Astrocyte (in vitro differentiated cells and primary cell): ENCODE measurements around the gene TAGAP. TPM values are rescaled to one million over a fixed set of nuclear protein-coding genes. Genes with fewer than 3 reads are reported as not detected.

Experiments
- DNase-seq: peaks from one replicate; pipeline ENCODE4 v3.0.0-alpha.2; 2010; ENCODE audit warnings: low read depth
- FAIRE-seq: peaks from 2 replicates; lab custom pipeline; 2011; peaks lifted over from hg19 to GRCh38; lab: Jason Lieb, UNC
- H2AFZ ChIP-seq: 2 replicates; pipeline ENCODE4 v1.6.0; 2012; ENCODE audit warnings: low read depth, low read length, inconsistent platforms
- H3K27ac ChIP-seq: 2 replicates; pipeline ENCODE4 v1.5.1; 2011; ENCODE audit warnings: low read depth, low read length, inconsistent platforms
- H3K27me3 ChIP-seq: 2 replicates; pipeline ENCODE4 v1.6.0; 2011; ENCODE audit warnings: low read length, inconsistent platforms; ENCODE audit not compliant: insufficient read depth
- H3K36me3 ChIP-seq: 2 replicates; pipeline ENCODE4 v1.5.1; 2011; ENCODE audit warnings: low read length, inconsistent platforms; ENCODE audit not compliant: insufficient read depth
- H3K4me1 ChIP-seq: 2 replicates; pipeline ENCODE4 v1.5.1; 2011; ENCODE audit warnings: low read length, inconsistent platforms; ENCODE audit not compliant: insufficient read depth
- H3K4me2 ChIP-seq: 2 replicates; pipeline ENCODE4 v1.6.0; 2012; ENCODE audit warnings: low read length, inconsistent platforms
- H3K4me3 ChIP-seq: 2 replicates; pipeline ENCODE4 v1.5.1; 2011; ENCODE audit warnings: low read depth, mild to moderate bottlenecking, low read length, inconsistent platforms; ENCODE audit not compliant: insufficient read depth
- H3K79me2 ChIP-seq: 2 replicates; pipeline ENCODE4 v1.6.0; 2012; ENCODE audit warnings: mild to moderate bottlenecking, low read length, inconsistent platforms; ENCODE audit not compliant: insufficient read depth
- H3K9ac ChIP-seq: 2 replicates; pipeline ENCODE4 v1.6.0; 2012; ENCODE audit warnings: mild to moderate bottlenecking, low read length, inconsistent platforms
- H3K9me3 ChIP-seq: 2 replicates; pipeline ENCODE4 v1.5.1; 2012; ENCODE audit warnings: low read depth, mild to moderate bottlenecking, low read length, inconsistent platforms; ENCODE audit not compliant: insufficient read depth
- H4K20me1 ChIP-seq: 2 replicates; pipeline ENCODE4 v1.6.0; 2012; ENCODE audit warnings: low read length, inconsistent platforms; ENCODE audit not compliant: insufficient read depth
- H3K27ac Mint-ChIP-seq: one replicate; pipeline ENCODE4 v1.8.0; 2021; ENCODE audit warnings: mild to moderate bottlenecking, mixed read lengths; ENCODE audit not compliant: unreplicated experiment
- H3K27me3 Mint-ChIP-seq: one replicate; pipeline ENCODE4 v1.8.0; 2021; ENCODE audit warnings: low read depth, mixed read lengths; ENCODE audit not compliant: unreplicated experiment
- H3K36me3 Mint-ChIP-seq: one replicate; pipeline ENCODE4 v1.8.0; 2021; ENCODE audit warnings: low read depth, mixed read lengths; ENCODE audit not compliant: unreplicated experiment
- H3K4me1 Mint-ChIP-seq: one replicate; pipeline ENCODE4 v1.8.0; 2021; ENCODE audit warnings: low read depth, mixed read lengths; ENCODE audit not compliant: unreplicated experiment
- H3K4me3 Mint-ChIP-seq: one replicate; pipeline ENCODE4 v1.8.0; 2021; ENCODE audit warnings: mild to moderate bottlenecking, moderate library complexity, mixed read lengths; ENCODE audit not compliant: unreplicated experiment
- H3K9me3 Mint-ChIP-seq: one replicate; pipeline ENCODE4 v1.8.0; 2021; ENCODE audit warnings: mild to moderate bottlenecking, mixed read lengths; ENCODE audit not compliant: unreplicated experiment
- EZH2 ChIP-seq: IDR thresholded peaks from 2 replicates; pipeline ENCODE4 v1.6.1; 2012; ENCODE audit warnings: mild to moderate bottlenecking, low read length, inconsistent platforms; ENCODE audit not compliant: insufficient read depth
- total RNA-seq: library from RNA; stranded (reverse); gene quantifications from 2 replicates; pipeline ENCODE4 v1.2.1, GENCODE V29; 2021
- TF ChIP-seq, protein P1 (sequence below): IDR thresholded peaks from 2 replicates; pipeline ENCODE4 v1.5.1; 2011; ENCODE audit warnings: low read depth, mild to moderate bottlenecking, inconsistent platforms, low read length, moderate library complexity; ENCODE audit not compliant: insufficient read depth

TAGAP gene
- total RNA-seq, 1 donor from 2014 or later, result 0.11 TPM

DNA sequence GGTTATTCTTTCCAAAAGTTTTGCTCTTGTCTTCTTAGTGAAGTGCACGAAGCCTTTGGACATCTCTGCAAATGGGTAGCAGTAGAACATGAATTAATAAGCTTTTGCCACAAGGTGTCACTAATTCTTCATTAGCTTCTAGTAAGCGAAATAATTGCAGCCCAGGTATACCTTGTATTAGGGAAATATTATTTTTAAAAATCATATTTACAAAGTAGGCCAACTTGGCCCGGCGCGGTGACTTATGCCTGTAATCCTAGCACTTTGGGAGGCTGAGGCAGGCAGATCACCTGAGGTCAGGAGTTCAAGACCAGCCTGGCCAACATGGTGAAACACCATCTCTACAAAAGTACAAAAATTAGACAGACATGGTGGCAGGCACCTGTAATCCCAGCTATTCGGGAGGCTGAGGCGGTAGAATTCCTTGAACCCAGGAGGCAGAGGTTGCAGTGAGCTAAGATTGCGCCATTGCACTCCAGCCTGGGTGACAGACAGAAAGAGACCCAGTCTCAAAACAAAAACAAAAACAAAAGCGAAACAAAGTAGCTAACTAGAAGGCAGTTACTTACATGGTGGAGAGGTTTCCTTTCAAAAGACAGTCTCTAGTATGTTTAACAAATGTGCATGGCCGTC lies 36.0 kb downstream of the TAGAP start:
- Mint-ChIP-seq H3K27ac (no peak overlapping the region), H3K4me1 (peaks cover 10% of the 10 kb centered on the region), H3K27me3 (no peaks in the 10 kb centered on the region), H3K36me3 (no peaks in the 10 kb centered on the region), H3K4me3 (no peak overlapping the region), H3K9me3 (no peaks in the 10 kb centered on the region)
- Histone ChIP-seq H4K20me1 (no peaks in the 10 kb centered on the region), H3K27ac (no peak overlapping the region), H3K27me3 (no peaks in the 10 kb centered on the region), H3K4me3 (no peak overlapping the region), H2AFZ (no peak overlapping the region), H3K9me3 (no peaks in the 10 kb centered on the region), H3K4me2 (no peak overlapping the region), H3K36me3 (no peaks in the 10 kb centered on the region), H3K4me1 (no peaks in the 10 kb centered on the region), H3K9ac (no peak overlapping the region), H3K79me2 (no peaks in the 10 kb centered on the region)
- TF ChIP-seq, protein P1, sequence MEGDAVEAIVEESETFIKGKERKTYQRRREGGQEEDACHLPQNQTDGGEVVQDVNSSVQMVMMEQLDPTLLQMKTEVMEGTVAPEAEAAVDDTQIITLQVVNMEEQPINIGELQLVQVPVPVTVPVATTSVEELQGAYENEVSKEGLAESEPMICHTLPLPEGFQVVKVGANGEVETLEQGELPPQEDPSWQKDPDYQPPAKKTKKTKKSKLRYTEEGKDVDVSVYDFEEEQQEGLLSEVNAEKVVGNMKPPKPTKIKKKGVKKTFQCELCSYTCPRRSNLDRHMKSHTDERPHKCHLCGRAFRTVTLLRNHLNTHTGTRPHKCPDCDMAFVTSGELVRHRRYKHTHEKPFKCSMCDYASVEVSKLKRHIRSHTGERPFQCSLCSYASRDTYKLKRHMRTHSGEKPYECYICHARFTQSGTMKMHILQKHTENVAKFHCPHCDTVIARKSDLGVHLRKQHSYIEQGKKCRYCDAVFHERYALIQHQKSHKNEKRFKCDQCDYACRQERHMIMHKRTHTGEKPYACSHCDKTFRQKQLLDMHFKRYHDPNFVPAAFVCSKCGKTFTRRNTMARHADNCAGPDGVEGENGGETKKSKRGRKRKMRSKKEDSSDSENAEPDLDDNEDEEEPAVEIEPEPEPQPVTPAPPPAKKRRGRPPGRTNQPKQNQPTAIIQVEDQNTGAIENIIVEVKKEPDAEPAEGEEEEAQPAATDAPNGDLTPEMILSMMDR, result peak; percentile 27
- no peak for TF ChIP-seq EZH2
- no peak for FAIRE-seq
- DNase-seq, result peak; percentile 5

DNA sequence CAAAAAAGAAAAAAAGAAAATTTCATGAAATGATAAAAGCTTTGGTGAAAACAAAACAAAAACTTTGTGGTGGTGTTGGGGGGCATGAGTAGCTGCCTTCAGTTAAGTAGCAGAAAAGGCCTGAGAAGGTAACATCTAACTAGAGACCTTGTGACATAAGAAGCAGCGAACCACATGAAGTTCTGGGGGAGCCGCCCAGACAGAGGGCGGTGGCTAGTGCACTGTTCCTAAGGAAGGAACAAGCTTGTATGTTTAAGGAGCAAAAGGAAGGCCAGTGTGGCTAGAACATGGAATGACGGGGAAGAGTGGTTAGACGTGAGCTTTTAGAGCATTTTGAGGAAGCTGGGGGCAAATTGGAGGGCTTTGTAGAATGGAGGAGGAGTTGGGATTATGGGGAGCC lies 37.3 kb downstream of the TAGAP start:
- Histone ChIP-seq H3K36me3 (no peaks in the 10 kb centered on the region), H2AFZ (no peak overlapping the region), H3K4me2 (no peak overlapping the region), H3K27me3 (no peaks in the 10 kb centered on the region), H3K4me1 (no peaks in the 10 kb centered on the region), H4K20me1 (no peaks in the 10 kb centered on the region), H3K9ac (no peak overlapping the region), H3K27ac (no peak overlapping the region), H3K4me3 (no peak overlapping the region), H3K79me2 (no peaks in the 10 kb centered on the region), H3K9me3 (no peaks in the 10 kb centered on the region)
- no peak overlapping the region for H3K4me3 Mint-ChIP-seq
- H3K4me1 Mint-ChIP-seq, result peaks cover 11% of the 10 kb centered on the region
- H3K36me3 Mint-ChIP-seq, result no peaks in the 10 kb centered on the region
- DNase-seq, result no peak
- H3K9me3 Mint-ChIP-seq, result no peaks in the 10 kb centered on the region
- no peak for FAIRE-seq
- H3K27me3 Mint-ChIP-seq, result no peaks in the 10 kb centered on the region
- TF ChIP-seq, protein P1, result no peak
- no peak for TF ChIP-seq EZH2
- H3K27ac Mint-ChIP-seq, result no peak overlapping the region

DNA sequence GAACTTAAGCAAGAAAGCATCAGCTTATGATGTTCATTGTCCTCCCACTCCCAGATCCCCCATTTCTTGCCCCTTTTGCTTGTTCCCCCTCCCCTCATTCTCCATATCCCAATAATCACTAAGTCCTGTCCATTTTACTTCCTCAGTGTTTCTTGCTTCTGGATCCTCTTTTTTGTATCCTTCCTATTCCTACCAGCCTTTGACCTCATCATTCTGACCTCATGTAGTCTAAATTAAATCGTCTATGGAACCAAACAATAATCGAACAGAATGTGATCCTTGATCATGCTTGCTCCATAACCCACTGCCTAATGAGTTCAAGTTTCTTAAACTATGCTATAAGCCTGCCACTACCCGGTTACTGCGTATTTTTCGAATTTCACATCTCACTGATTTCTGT lies 39.4 kb downstream of the TAGAP start:
- TF ChIP-seq, protein P1, result no peak
- no peak for TF ChIP-seq EZH2
- Histone ChIP-seq H3K4me3 (no peak overlapping the region), H3K9ac (no peak overlapping the region), H3K79me2 (no peaks in the 10 kb centered on the region), H3K27ac (no peak overlapping the region), H3K9me3 (no peaks in the 10 kb centered on the region), H3K4me1 (peaks cover 5% of the 10 kb centered on the region), H3K36me3 (no peaks in the 10 kb centered on the region), H3K4me2 (no peak overlapping the region), H3K27me3 (no peaks in the 10 kb centered on the region), H4K20me1 (no peaks in the 10 kb centered on the region), H2AFZ (no peak overlapping the region)
- FAIRE-seq, result no peak
- Mint-ChIP-seq H3K36me3 (no peaks in the 10 kb centered on the region), H3K9me3 (no peaks in the 10 kb centered on the region), H3K4me3 (no peak overlapping the region), H3K4me1 (peaks cover 21% of the 10 kb centered on the region), H3K27ac (no peak overlapping the region), H3K27me3 (no peaks in the 10 kb centered on the region)
- no peak for DNase-seq
